GM10266 (cell line): ENCODE measurements around the gene HMGXB3.
"Not testable (repeated sequence)": the region's sequence is repeated elsewhere in the genome, so short reads cannot be mapped to it uniquely, and the experiment has no call there.

ENCODE experiments used
- DNase-seq: peaks from one replicate; pipeline ENCODE4 v3.0.0; 2012; ENCODE audit errors: extremely low spot score
- CTCF ChIP-seq: IDR thresholded peaks from 2 replicates; pipeline ENCODE4 v1.5.1; 2012; ENCODE audit warnings: mild to moderate bottlenecking, low read depth; ENCODE audit not compliant: control insufficient read depth, insufficient read depth; ENCODE audit errors: missing control alignments

The HMGXB3 gene

GRCh38 chr5:150081541-150082283, 81.2 kb downstream of the HMGXB3 start:
- no peak for TF ChIP-seq CTCF
- DNase-seq = peak; percentile 79

GRCh38 chr5:150082374-150082773, 81.8 kb downstream of the HMGXB3 start:
- peak; percentile 31 for DNase-seq

GRCh38 chr5:150082889-150083288, 82.3 kb downstream of the HMGXB3 start:
- peak; percentile 4 for DNase-seq
- no peak for TF ChIP-seq CTCF

More at GRCh38 chr5:150082374-150082773, 81.8 kb downstream of the HMGXB3 start:
- no peak for TF ChIP-seq CTCF

- DNase-seq = not testable (repeated sequence)
Observed at GRCh38 chr5:150084754-150085153, 84.2 kb downstream of the HMGXB3 start.

GRCh38 chr5:150085191-150085912, 84.8 kb downstream of the HMGXB3 start:
- no peak for TF ChIP-seq CTCF
- peak; percentile 2 for DNase-seq

GRCh38 chr5:150085950-150086715, 85.6 kb downstream of the HMGXB3 start, which contains the start of gene CSF1R:
Gene CSF1R, minus strand, starts transcription at chr5:150086554. Its CDS starts 127 bp downstream, at chr5:150086427.
- DNase-seq = peak; percentile 3
- no peak for TF ChIP-seq CTCF

GRCh38 chr5:150092159-150092787, 91.7 kb downstream of the HMGXB3 start:
- DNase-seq = peak; percentile 44
- no peak for TF ChIP-seq CTCF
